Activated CD8-positive, alpha-beta memory T cell treated with anti-CD3 and anti-CD28 coated beads, Interleukin-2, amount 10 ng/mL, durations not matched to agents 7 days and 5 days (primary cell): Measurements from ENCODE around the gene PDZD4. TPM values are rescaled to one million over a fixed set of nuclear protein-coding genes. Genes with fewer than 3 reads are reported as not detected.

Source experiments
- ATAC-seq: fragments of 150-1000 bp; cut with Tn5 transposase; one replicate; pipeline ENCODE4 v1.10.0; 2021; ENCODE audit warnings: moderate library complexity
- CTCF ChIA-PET: fragments of 350-600 bp; sonication (Branson Sonifier 250); formaldehyde crosslinking; loops from one replicate; lab custom pipeline; 2021; ENCODE audit warnings: antibody characterized with exemption; lab: Charles Lee
- DNase-seq: peaks from one replicate; pipeline ENCODE4 v3.0.0-alpha.2; 2020
- H3K27ac Mint-ChIP-seq: one replicate; pipeline ENCODE4 v1.8.0; 2021; ENCODE audit warnings: mild to moderate bottlenecking, mixed read lengths
- H3K27me3 Mint-ChIP-seq: one replicate; pipeline ENCODE4 v1.8.0; 2021; ENCODE audit warnings: mixed read lengths
- H3K36me3 Mint-ChIP-seq: one replicate; pipeline ENCODE4 v1.8.0; 2021; ENCODE audit warnings: mild to moderate bottlenecking, mixed read lengths
- H3K4me1 Mint-ChIP-seq: one replicate; pipeline ENCODE4 v1.8.0; 2021; ENCODE audit warnings: mixed read lengths
- H3K4me3 Mint-ChIP-seq: one replicate; pipeline ENCODE4 v1.8.0; 2021; ENCODE audit warnings: mild to moderate bottlenecking, moderate library complexity, mixed read lengths
- H3K9me3 Mint-ChIP-seq: one replicate; pipeline ENCODE4 v1.8.0; 2022; ENCODE audit warnings: low read depth, mixed read lengths
- total RNA-seq, 2 experiments: library from RNA; stranded (reverse); gene quantifications; one replicate each; pipeline ENCODE4 v1.2.3, GENCODE V29; 2021

Gene PDZD4
- total RNA-seq, 2 experiments from 2014 or later = 0.07 to 0.12 TPM

DNA sequence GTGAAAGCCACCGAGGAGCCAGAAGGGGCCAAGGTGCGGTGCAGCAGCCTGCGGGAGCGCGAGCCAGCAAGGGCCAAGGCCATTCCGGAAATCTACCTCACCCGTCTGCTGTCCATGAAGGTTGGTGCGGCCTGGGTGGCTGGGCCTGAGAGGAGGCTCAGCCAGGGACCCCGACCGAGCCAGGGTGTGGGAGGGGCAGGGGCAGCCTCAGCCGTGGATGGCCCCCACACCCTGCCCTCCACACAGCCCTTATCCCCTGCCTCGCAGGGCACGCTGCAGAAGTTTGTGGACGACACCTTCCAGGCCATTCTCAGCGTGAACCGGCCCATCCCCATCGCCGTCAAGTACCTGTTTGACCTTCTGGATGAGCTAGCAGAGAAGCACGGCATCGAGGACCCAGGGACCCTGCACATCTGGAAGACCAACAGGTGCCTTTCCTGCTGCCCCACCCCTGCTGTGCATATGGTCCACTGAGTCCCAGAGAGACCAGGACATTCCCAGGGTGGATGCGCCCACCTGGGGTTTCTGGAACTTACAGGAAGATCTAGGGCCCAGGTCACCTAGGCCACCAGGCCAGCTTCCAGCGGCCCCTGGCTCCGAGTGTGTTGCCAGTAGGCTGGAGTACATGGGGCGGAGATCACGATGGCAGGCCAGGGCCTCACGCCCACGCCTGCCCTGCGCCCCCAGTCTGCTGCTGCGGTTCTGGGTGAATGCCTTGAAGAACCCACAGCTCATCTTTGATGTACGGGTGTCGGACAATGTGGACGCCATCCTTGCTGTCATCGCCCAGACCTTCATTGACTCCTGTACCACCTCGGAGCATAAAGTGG, 52.9 kb downstream of the PDZD4 start:
- Mint-ChIP-seq H3K27ac (no peak overlapping the region), H3K27me3 (peaks cover 8% of the 10 kb centered on the region), H3K4me3 (no peak overlapping the region), H3K9me3 (no peaks in the 10 kb centered on the region), H3K36me3 (no peaks in the 10 kb centered on the region), H3K4me1 (no peaks in the 10 kb centered on the region)
- ATAC-seq (no peak), DNase-seq (no peak)
- CTCF ChIA-PET = interaction anchor here (0.5 to 2.2 kb wide), 2 partner anchors 17 to 214 kb away, joined by 4 to 9 read pairs; partner anchors contain the start of genes IDH3G and SSR4

DNA sequence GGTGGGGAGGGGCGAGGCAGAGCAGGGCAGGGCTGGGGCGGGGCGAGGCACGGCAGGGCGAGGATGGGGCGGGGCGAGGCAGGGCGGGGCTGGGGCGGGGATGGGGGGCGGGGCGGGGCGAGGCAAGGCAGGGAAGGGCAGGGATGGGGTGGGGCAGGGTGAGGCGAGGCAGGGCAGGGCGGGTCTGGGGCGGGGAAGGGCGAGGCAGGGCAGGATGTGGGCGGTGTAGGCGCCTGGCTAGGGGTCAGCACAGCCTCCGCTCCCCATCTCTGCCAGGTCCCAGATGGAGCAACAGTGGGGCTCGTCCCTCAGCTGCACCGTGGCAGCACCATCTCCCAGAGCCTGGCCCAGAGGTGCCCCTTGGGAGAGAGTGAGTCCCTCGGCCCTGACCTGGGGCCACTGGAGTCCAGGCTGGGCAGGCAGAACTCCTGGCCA, 53.7 kb downstream of the PDZD4 start:
- Mint-ChIP-seq H3K4me3 (no peak overlapping the region), H3K4me1 (no peaks in the 10 kb centered on the region), H3K27me3 (peaks cover 8% of the 10 kb centered on the region), H3K9me3 (no peaks in the 10 kb centered on the region), H3K36me3 (no peaks in the 10 kb centered on the region), H3K27ac (no peak overlapping the region)
- DNase-seq (no peak), ATAC-seq (no peak)
- CTCF ChIA-PET = no interaction called here

DNA sequence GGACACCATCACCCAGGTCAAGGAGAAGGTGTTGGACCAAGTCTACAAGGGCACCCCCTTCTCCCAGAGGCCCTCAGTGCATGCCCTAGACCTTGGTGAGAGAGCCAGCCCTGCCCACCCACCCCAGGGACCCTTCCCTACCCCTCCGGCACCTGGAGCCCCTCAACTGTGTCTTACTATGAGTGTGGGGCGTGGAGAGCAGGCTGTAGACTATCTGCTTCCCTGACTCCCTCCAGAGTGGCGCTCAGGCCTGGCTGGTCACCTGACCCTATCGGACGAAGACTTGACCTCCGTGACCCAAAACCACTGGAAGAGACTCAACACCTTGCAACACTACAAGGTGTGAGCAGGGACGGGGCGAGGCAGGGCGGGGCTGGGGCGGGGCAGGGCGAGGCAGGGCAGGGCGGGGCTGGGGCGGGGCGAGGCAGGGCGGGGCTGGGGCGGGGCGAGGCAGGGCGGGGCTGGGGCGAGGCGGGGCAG, 54.2 kb downstream of the PDZD4 start:
- ATAC-seq (no peak), DNase-seq (no peak)
- H3K4me1 Mint-ChIP-seq = no peaks in the 10 kb centered on the region
- no peaks in the 10 kb centered on the region for H3K36me3 Mint-ChIP-seq
- no peak overlapping the region for H3K4me3 Mint-ChIP-seq
- no peak overlapping the region for H3K27ac Mint-ChIP-seq
- no peaks in the 10 kb centered on the region for H3K9me3 Mint-ChIP-seq
- CTCF ChIA-PET = no interaction called here
- H3K27me3 Mint-ChIP-seq = peaks cover 8% of the 10 kb centered on the region

DNA sequence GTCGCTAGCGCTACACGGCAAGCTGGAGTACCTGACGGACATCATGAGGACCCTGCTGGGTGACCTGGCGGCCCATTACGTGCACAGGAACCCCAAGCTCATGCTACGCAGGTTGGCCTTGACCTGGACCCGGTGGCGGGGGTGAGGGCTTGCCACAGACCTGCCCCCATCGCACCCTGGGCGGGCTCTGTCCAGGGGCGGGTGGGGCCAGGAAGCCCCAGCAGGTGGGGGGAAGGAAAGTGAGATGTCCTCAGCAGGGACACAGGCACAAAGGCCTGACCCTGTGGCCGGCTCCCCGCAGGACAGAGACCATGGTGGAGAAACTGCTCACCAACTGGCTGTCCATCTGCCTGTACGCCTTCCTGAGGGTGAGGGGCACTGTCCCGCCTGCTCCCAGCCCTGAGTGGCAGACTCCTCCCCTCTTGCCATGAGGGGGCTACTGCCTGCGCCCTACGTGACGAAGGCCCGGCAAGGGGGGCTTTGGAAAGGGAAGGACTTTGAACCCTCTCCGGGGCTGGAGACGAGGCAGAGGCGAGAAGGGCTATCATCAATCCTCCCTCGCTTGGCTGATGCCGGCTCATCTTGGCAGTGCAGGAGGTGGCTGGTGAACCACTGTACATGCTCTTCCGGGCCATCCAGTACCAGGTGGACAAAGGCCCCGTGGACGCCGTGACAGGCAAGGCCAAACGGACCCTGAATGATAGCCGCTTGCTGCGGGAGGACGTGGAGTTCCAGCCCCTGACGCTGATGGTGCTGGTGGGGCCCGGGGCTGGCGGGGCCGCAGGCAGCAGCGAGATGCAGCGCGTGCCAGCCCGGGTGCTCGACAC, 54.8 kb downstream of the PDZD4 start:
- DNase-seq (no peak), ATAC-seq (no peak)
- CTCF ChIA-PET = interaction anchor here (1.1 kb wide), 1 partner anchor 12 kb away, joined by 6 read pairs; the partner anchor contains the start of gene PLXNB3
- peaks cover 8% of the 10 kb centered on the region for H3K27me3 Mint-ChIP-seq
- H3K9me3 Mint-ChIP-seq = no peaks in the 10 kb centered on the region
- H3K4me3 Mint-ChIP-seq = no peak overlapping the region
- no peaks in the 10 kb centered on the region for H3K4me1 Mint-ChIP-seq
- no peaks in the 10 kb centered on the region for H3K36me3 Mint-ChIP-seq
- no peak overlapping the region for H3K27ac Mint-ChIP-seq

DNA sequence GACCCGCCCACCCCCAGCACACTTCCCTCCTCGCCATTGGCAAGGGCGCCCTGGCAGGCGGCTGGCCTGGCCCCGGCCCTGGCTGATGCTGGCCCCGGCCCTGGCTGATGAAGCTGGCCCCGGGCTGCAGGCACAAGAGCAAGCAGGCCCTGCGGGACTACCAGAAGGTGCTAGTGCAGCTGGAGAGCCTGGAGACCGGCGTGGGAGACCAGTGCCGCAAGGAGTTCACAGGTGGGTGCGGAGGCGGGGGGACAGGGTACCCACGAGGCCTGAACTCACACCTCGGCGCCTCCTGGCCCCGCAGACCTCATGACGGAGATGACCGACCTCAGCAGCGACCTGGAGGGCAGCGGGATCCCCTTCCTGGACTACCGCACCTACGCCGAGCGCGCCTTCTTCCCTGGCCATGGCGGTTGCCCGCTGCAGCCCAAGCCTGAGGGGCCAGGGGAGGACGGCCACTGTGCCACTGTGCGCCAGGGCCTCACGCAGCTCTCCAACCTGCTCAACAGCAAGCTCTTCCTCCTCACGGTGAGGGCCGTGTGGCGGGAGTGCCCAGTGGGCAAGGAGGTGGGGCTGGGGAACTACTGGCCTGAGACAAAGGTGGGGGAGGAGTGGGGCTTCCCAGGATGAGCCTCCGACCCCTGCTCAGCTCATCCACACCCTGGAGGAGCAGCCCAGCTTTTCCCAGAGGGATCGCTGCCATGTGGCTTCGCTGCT, 55.6 kb downstream of the PDZD4 start:
- ATAC-seq (no peak), DNase-seq (no peak)
- no peaks in the 10 kb centered on the region for H3K4me1 Mint-ChIP-seq
- no peak overlapping the region for H3K4me3 Mint-ChIP-seq
- no peak overlapping the region for H3K27ac Mint-ChIP-seq
- no peaks in the 10 kb centered on the region for H3K9me3 Mint-ChIP-seq
- CTCF ChIA-PET = interaction anchor here (1.1 kb wide), 1 partner anchor 11 kb away, joined by 6 read pairs; the partner anchor contains the start of gene PLXNB3
- no peaks in the 10 kb centered on the region for H3K36me3 Mint-ChIP-seq
- peaks cover 2% of the 10 kb centered on the region for H3K27me3 Mint-ChIP-seq

DNA sequence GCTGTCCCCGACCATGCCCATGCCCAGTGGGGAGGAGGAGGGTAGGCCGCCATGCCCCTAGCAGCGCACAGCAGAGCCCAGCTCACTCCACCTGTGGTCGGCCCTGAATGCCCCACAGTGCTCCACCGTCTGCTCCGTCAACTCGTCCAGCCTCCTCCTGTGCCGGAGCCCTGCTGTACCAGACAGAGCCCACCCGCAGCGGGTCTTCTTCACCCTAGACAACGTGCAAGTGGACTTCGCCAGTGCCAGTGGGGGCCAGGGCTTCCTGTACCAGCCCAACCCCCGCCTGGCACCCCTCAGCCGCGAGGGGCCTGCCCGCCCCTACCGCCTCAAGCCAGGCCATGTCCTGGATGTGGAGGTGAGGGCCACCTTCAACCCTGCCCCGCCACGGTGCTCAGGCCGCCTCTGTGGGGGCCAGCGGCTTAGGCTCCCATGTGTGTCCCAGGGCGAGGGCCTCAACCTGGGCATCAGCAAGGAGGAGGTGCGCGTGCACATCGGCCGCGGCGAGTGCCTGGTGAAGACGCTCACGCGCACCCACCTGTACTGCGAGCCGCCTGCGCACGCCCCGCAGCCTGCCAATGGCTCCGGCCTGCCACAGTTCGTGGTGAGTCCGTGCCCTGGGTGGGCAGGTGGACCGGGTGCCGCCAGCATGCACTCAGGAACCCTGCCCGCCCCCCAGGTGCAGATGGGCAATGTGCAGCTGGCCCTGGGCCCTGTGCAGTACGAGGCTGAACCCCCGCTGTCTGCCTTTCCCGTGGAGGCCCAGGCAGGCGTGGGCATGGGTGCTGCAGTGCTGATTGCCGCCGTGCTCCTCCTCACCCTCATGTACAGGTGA, 56.4 kb downstream of the PDZD4 start:
- Mint-ChIP-seq H3K27me3 (no peaks in the 10 kb centered on the region), H3K36me3 (no peaks in the 10 kb centered on the region), H3K9me3 (no peaks in the 10 kb centered on the region), H3K27ac (no peak overlapping the region), H3K4me1 (no peaks in the 10 kb centered on the region), H3K4me3 (no peak overlapping the region)
- no peak for ATAC-seq
- DNase-seq = no peak
- CTCF ChIA-PET = interaction anchor here (1.1 kb wide), 1 partner anchor 10 kb away, joined by 6 read pairs; the partner anchor contains the start of gene PLXNB3

DNA sequence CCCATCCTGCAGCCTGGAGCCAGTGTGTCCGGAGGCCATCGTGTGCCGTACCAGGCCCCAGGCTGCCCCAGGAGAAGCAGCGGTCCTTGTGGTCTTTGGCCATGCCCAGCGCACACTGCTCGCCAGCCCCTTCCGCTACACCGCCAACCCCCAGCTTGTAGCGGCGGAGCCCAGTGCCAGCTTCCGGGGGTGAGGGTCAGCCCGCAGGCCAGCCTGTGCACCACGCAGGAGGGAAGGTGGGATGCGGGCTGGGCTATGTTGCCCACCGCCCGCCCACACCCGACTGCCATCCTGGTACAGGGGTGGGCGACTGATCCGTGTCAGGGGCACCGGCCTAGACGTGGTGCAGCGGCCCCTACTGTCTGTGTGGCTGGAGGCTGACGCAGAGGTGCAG, 57.1 kb downstream of the PDZD4 start:
- DNase-seq = no peak
- no peak overlapping the region for H3K27ac Mint-ChIP-seq
- no peaks in the 10 kb centered on the region for H3K36me3 Mint-ChIP-seq
- no peak for ATAC-seq
- CTCF ChIA-PET = interaction anchor here (1.1 kb wide), 1 partner anchor 10 kb away, joined by 3 read pairs; no protein-coding TSS in a partner anchor
- H3K27me3 Mint-ChIP-seq = no peaks in the 10 kb centered on the region
- H3K4me1 Mint-ChIP-seq = no peaks in the 10 kb centered on the region
- no peak overlapping the region for H3K4me3 Mint-ChIP-seq
- H3K9me3 Mint-ChIP-seq = no peaks in the 10 kb centered on the region

DNA sequence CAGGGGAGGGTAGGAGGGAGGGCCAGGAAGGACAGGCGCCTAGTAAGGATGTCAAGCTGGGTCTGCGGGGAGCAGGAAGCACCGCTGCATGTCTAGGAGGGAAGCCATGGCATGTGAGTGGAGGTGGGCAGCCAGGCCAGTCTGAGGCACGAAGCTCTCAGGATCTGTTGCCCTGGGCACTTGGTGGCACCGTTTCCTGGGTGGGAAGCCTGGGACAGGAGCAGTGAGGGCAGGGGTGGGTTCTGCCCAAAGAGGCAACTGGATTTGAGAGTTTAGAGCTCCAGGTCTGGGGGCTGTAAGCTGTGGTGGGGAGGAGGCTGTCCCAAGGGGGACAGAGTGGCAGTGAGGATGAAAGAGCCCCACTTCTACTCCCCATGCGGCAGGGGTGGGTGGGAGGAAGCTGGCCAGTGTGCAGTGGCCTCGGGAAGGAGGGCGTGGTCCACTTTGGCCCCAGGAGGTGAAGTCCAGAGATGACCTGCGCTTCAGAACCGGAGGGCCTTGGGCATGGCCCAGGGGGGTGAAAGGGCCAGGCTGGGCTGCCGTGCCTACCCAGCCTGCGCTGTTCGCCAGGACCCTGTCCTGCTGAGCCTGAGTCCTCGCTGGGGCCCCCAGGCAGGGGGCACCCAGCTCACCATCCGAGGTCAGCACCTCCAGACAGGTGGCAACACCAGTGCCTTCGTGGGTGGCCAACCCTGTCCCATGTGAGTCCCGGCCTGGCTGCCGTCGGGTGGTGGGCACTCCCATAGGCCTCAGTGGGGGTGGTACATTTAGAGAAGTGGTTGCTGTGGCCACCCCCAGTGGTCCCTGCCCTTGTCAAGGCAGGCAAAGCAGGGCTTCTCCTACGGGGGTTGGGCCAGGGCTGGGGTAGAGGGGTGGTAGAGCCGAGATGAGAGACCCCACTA, 57.8 kb downstream of the PDZD4 start:
- peaks cover 3% of the 10 kb centered on the region for H3K4me1 Mint-ChIP-seq
- no peak for ATAC-seq
- no peaks in the 10 kb centered on the region for H3K9me3 Mint-ChIP-seq
- H3K27ac Mint-ChIP-seq = no peak overlapping the region
- no peak for DNase-seq
- H3K36me3 Mint-ChIP-seq = no peaks in the 10 kb centered on the region
- no peaks in the 10 kb centered on the region for H3K27me3 Mint-ChIP-seq
- CTCF ChIA-PET = interaction anchor here (1.1 kb wide), 1 partner anchor 9 kb away, joined by 3 read pairs; no protein-coding TSS in a partner anchor
- no peak overlapping the region for H3K4me3 Mint-ChIP-seq

DNA sequence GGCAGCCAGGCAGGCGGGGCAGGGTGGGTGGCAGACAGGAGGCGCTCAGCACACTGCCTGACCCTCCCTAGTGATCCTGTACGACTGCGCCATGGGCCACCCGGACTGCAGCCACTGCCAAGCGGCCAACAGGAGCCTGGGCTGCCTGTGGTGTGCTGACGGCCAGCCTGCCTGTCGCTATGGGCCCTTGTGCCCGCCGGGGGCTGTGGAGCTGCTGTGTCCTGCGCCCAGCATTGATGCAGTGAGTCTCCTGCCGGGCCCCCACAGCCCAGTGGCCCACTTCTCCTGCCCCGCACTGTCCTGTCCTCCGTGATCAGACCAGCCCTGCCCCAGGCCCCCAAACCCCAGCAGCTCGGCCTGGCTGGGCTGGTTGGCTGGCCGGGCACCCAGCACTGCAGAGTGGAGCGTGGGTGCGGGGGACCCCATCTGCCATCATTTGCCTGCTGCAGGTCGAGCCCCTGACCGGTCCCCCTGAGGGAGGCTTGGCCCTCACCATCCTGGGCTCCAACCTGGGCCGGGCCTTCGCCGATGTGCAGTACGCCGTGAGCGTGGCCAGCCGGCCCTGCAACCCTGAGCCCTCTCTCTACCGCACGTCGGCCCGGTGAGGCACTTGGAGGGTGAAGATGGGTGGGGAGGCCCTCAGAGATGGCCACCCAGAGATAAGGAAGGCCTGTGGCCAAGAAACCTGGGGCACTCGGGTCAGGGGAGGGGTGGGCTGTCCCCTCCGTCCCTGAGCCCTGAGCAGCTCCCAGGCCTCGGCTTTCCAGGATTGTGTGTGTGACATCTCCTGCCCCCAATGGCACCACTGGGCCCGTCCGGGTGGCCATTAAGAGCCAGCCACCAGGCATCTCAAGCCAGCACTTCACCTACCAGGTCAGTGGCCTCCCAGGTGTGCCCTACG, 58.7 kb downstream of the PDZD4 start:
- H3K27me3 Mint-ChIP-seq = no peaks in the 10 kb centered on the region
- H3K4me1 Mint-ChIP-seq = peaks cover 3% of the 10 kb centered on the region
- H3K4me3 Mint-ChIP-seq = no peak overlapping the region
- no peaks in the 10 kb centered on the region for H3K9me3 Mint-ChIP-seq
- H3K27ac Mint-ChIP-seq = no peak overlapping the region
- CTCF ChIA-PET = no interaction called here
- no peaks in the 10 kb centered on the region for H3K36me3 Mint-ChIP-seq
- no peak for DNase-seq
- no peak for ATAC-seq

DNA sequence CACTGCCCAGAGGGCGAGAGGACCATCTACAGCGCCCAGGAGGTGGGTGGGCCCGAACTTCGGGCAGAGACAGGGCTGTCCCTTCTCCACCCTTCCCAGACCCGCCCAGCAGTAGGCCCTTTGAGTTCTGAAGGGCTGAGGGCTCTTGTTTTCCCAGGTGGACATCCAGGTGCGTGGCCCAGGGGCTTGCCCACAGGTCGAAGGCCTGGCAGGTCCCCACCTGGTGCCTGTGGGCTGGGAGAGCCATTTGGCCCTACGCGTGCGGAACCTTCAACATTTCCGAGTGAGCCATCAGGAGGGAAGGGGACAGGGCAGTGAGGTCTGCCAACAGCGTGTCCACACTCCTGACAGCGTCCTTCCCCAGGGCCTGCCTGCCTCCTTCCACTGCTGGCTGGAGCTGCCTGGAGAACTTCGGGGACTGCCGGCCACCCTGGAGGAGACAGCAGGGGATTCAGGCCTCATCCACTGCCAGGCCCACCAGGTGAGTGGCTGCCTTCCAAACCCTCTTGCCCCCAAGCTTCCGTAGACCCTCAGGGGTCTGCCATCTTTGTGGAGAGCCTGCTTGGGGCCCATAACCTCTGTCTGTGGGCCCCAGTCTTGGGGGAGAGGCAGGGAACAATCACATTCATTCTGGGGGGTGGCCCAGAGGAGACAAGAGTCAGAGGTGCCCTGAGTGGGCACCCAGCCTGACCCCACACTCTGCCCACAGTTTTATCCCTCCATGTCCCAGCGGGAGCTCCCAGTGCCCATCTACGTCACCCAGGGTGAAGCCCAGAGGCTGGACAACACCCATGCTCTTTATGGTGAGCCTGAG, 59.5 kb downstream of the PDZD4 start:
- CTCF ChIA-PET = no interaction called here
- Mint-ChIP-seq H3K27me3 (no peaks in the 10 kb centered on the region), H3K36me3 (no peaks in the 10 kb centered on the region), H3K4me1 (peaks cover 5% of the 10 kb centered on the region), H3K9me3 (no peaks in the 10 kb centered on the region), H3K4me3 (no peak overlapping the region), H3K27ac (no peak overlapping the region)
- no peak for ATAC-seq
- no peak for DNase-seq
